Measurements from ENCODE around the gene KIF23.
A peak's percentile ranks its signal among the peaks of the same experiment; 100 is the strongest.

Gene KIF23

GRCh38 chr15:69468241-69469121 is 54.3 kb downstream of the KIF23 start:
- peak; percentile 93 for DNase-seq

- no peak for DNase-seq
Observed at GRCh38 chr15:69469467-69470201, 55.5 kb downstream of the KIF23 start.

- DNase-seq, result no peak
Observed at GRCh38 chr15:69472046-69472445, 57.9 kb downstream of the KIF23 start.

GRCh38 chr15:69472562-69472961 is 58.4 kb downstream of the KIF23 start:
- peak; percentile 6 for DNase-seq

GRCh38 chr15:69474291-69474690 is 60.1 kb downstream of the KIF23 start:
- peak; percentile 38 for DNase-seq

GRCh38 chr15:69474846-69475455 is 60.8 kb downstream of the KIF23 start:
- peak; percentile 46 for DNase-seq

GRCh38 chr15:69475769-69476358 is 61.7 kb downstream of the KIF23 start:
- peak; percentile 91 for DNase-seq

- peak; percentile 47 for DNase-seq
Observed at GRCh38 chr15:69476704-69477473, 62.7 kb downstream of the KIF23 start.

- peak; percentile 82 for DNase-seq
Observed at GRCh38 chr15:69478259-69478781, 64.2 kb downstream of the KIF23 start.

- DNase-seq, result peak; percentile 42
Observed at GRCh38 chr15:69479081-69479480, 64.9 kb downstream of the KIF23 start.

- DNase-seq, result no peak
Observed at GRCh38 chr15:69479971-69480370, 65.8 kb downstream of the KIF23 start.

- peak; percentile 48 for DNase-seq
Observed at GRCh38 chr15:69480932-69481331, 66.8 kb downstream of the KIF23 start.

GRCh38 chr15:69482686-69483256 is 68.6 kb downstream of the KIF23 start:
- peak; percentile 16 for DNase-seq

- peak; percentile 12 for DNase-seq
Observed at GRCh38 chr15:69484837-69485236, 70.7 kb downstream of the KIF23 start.

GRCh38 chr15:69486481-69487110 is 72.4 kb downstream of the KIF23 start:
- peak; percentile 27 for DNase-seq

GRCh38 chr15:69489073-69489571 is 75.0 kb downstream of the KIF23 start:
- peak; percentile 8 for DNase-seq

GRCh38 chr15:69490356-69491037 is 76.3 kb downstream of the KIF23 start:
- no peak for DNase-seq

GRCh38 chr15:69491038-69491505 is 76.9 kb downstream of the KIF23 start:
- no peak for DNase-seq

GRCh38 chr15:69493406-69493805 is 79.3 kb downstream of the KIF23 start:
- no peak for DNase-seq

GRCh38 chr15:69496001-69496400 is 81.9 kb downstream of the KIF23 start:
- no peak for DNase-seq
